ENCODE measurements around the gene UBA3.

DNA sequence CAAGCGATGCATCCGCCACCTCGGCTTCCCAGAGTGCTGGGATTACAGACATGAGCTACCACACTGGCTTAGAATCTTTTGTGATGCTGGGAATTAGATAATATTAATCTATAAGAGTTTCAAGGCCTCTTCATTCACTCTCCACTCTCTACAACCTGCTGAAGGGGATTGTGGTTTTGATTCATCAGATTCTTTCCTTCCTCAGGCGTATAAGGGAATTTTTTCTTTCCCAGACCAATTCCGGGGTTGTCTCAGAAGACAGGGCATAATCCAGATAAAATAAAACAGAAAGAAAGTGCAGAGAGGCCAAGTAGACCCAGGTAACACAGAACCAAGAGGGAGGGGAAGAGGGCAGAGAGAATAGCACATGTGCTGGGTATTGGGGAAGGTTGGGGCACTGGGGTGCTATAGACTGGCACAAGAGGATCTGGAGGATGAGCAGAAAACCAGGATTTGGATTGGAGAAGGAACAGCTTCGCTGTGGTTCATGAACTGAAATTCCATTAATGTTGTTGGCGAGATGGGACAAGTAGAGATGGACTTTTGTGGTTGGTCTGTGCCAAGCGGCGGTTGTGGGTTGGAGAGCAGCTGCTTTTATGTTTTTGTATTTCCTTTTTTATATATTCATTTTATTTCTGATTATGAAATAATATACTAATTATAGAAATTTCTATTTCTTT is 17.4 kb upstream of the UBA3 start:
- TF ChIP-seq EZH2 (conservative IDR thresholded peaks at IDR 0.05; ENCODE audit: low read depth, low read length) = no peak
- TF ChIP-seq, protein P1, sequence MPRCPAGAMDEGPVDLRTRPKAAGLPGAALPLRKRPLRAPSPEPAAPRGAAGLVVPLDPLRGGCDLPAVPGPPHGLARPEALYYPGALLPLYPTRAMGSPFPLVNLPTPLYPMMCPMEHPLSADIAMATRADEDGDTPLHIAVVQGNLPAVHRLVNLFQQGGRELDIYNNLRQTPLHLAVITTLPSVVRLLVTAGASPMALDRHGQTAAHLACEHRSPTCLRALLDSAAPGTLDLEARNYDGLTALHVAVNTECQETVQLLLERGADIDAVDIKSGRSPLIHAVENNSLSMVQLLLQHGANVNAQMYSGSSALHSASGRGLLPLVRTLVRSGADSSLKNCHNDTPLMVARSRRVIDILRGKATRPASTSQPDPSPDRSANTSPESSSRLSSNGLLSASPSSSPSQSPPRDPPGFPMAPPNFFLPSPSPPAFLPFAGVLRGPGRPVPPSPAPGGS (CRISPR knock-in tag; IDR thresholded peaks at IDR 0.05) = no peak
- TF ChIP-seq HDAC1 (CRISPR knock-in tag; IDR thresholded peaks at IDR 0.05) = no peak
- no peak for TF ChIP-seq MAFF (IDR thresholded peaks at IDR 0.05; ENCODE audit: low read depth, low read length)
- TF ChIP-seq, protein P2, sequence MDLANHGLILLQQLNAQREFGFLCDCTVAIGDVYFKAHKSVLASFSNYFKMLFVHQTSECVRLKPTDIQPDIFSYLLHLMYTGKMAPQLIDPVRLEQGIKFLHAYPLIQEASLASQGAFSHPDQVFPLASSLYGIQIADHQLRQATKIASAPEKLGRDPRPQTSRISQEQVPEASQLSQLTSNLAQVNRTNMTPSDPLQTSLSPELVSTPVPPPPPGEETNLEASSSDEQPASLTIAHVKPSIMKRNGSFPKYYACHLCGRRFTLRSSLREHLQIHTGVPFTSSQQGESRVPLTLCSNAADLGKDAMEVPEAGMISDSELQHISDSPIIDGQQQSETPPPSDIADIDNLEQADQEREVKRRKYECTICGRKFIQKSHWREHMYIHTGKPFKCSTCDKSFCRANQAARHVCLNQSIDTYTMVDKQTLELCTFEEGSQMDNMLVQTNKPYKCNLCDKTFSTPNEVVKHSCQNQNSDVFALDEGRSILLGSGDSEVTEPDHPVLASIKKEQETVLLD (CRISPR knock-in tag; IDR thresholded peaks at IDR 0.05; ENCODE audit: low read depth) = no peak
- TF ChIP-seq SP1 (IDR thresholded peaks at IDR 0.05) = no peak
- no peak for TF ChIP-seq SP1 (CRISPR knock-in tag; IDR thresholded peaks at IDR 0.05)
